Endothelial cell of umbilical vein (primary cell): ENCODE measurements around the gene USP47. TPM values are rescaled to one million over a fixed set of nuclear protein-coding genes. Genes with fewer than 3 reads are reported as not detected.

Source experiments
- BruUV-seq: library from RNA; stranded (reverse); fragments of 400-500 nt; replicated peaks from 2 replicates; lab custom pipeline; 2021; lab: Mats Ljungman, UMichigan
- CTCF ChIA-PET: fragments of 300-600, 350-600 bp; sonication (Branson Sonifier 250); formaldehyde crosslinking; loops from one replicate; lab custom pipeline; 2021; ENCODE audit warnings: antibody characterized with exemption, inconsistent platforms; lab: Charles Lee
- POLR2A ChIA-PET: fragments of 300-600, 350-600 bp; sonication (Branson Sonifier 250); formaldehyde crosslinking; loops from one replicate; lab custom pipeline; 2021; ENCODE audit warnings: antibody characterized with exemption, inconsistent platforms; lab: Charles Lee
- DNase-seq: peaks from one replicate; pipeline ENCODE4 v3.0.0-alpha.2; 2011; ENCODE audit warnings: low read depth, low spot score
- FAIRE-seq: peaks from 2 replicates; lab custom pipeline; 2011; peaks lifted over from hg19 to GRCh38; lab: Jason Lieb, UNC
- H2AFZ ChIP-seq: 2 replicates; pipeline ENCODE4 v1.6.0; 2012; ENCODE audit warnings: low read depth, low read length, control low read depth, inconsistent platforms
- H3K27ac ChIP-seq: 2 replicates; pipeline ENCODE4 v1.5.1; 2011; ENCODE audit warnings: low read depth, mild to moderate bottlenecking, control low read depth, low read length, moderate library complexity; ENCODE audit not compliant: insufficient read depth
- H3K27me3 ChIP-seq, 2 experiments: 2 replicates each; pipeline versions ENCODE4 v1.6.0 to v1.6.1; 2011; ENCODE audit warnings: low read length in 2 of 2, mixed read lengths in 1 of 2; ENCODE audit not compliant: control insufficient read depth in 2 of 2, insufficient read depth in 2 of 2
- H3K36me3 ChIP-seq, 2 experiments: 2 replicates in 1 of 2; 3 replicates in 1 of 2; pipeline ENCODE4 v1.5.1; 2011; ENCODE audit warnings: low read length in 2 of 2, mild to moderate bottlenecking in 1 of 2, moderate library complexity in 1 of 2; ENCODE audit not compliant: control insufficient read depth in 2 of 2, insufficient read depth in 2 of 2; ENCODE audit errors: extremely low read depth in 1 of 2
- H3K4me1 ChIP-seq: 3 replicates; pipeline ENCODE4 v1.5.1; 2011; ENCODE audit warnings: mild to moderate bottlenecking, low read length; ENCODE audit not compliant: control insufficient read depth, insufficient read depth; ENCODE audit errors: extremely low read depth
- H3K4me2 ChIP-seq: 2 replicates; pipeline ENCODE4 v1.6.1; 2011; ENCODE audit warnings: low read length, control low read depth, mixed read lengths; ENCODE audit not compliant: insufficient read depth
- H3K4me3 ChIP-seq, 3 experiments: fragments of 200-600 bp in 1 of 3; sonication (generic), shearing (Covaris generic) in 1 of 3; replicated peaks in 1 of 3; 2 replicates each; pipeline ENCODE4 v1.5.1; 2011 to 2016; ENCODE audit warnings: control low read depth in 3 of 3, low read length in 3 of 3, mild to moderate bottlenecking in 2 of 3, inconsistent platforms in 1 of 3, low read depth in 1 of 3, moderate library complexity in 1 of 3; ENCODE audit not compliant: insufficient read depth in 1 of 3
- H3K79me2 ChIP-seq: 2 replicates; pipeline ENCODE4 v1.6.0; 2012; ENCODE audit warnings: low read length, inconsistent platforms; ENCODE audit not compliant: control insufficient read depth, insufficient read depth
- H3K9ac ChIP-seq: replicated peaks from 2 replicates; pipeline ENCODE3; 2011; ENCODE audit warnings: low read length, control low read depth; ENCODE audit not compliant: insufficient read depth; ENCODE audit errors: extremely low read depth
- H3K9me1 ChIP-seq: replicated peaks from 3 replicates; pipeline ENCODE4 v1.6.0; 2011; ENCODE audit warnings: mild to moderate bottlenecking, low read length; ENCODE audit not compliant: control insufficient read depth, insufficient read depth; ENCODE audit errors: extremely low read depth
- H3K9me3 ChIP-seq: replicated peaks from 2 replicates; pipeline ENCODE4 v1.5.1; 2012; ENCODE audit warnings: low read length, inconsistent platforms; ENCODE audit not compliant: control insufficient read depth, insufficient read depth
- H4K20me1 ChIP-seq: replicated peaks from 2 replicates; pipeline ENCODE3; 2011; ENCODE audit warnings: mild to moderate bottlenecking, low read length; ENCODE audit not compliant: control insufficient read depth, insufficient read depth; ENCODE audit errors: extremely low read depth
- EZH2 ChIP-seq: IDR thresholded peaks from 2 replicates; pipeline ENCODE4 v1.6.1; 2012; ENCODE audit warnings: borderline replicate concordance, low read depth, mild to moderate bottlenecking, moderate library complexity, low read length, inconsistent platforms; ENCODE audit not compliant: severe bottlenecking
- FOS ChIP-seq: IDR thresholded peaks from 2 replicates; pipeline ENCODE4 v1.6.1; 2011; ENCODE audit warnings: mild to moderate bottlenecking, low read length, moderate library complexity, borderline replicate concordance; ENCODE audit not compliant: insufficient read depth
- GATA2 ChIP-seq: IDR thresholded peaks from 2 replicates; pipeline ENCODE4 v1.7.0; 2011; ENCODE audit warnings: low read depth, mild to moderate bottlenecking, moderate library complexity, mixed read lengths, low read length; ENCODE audit not compliant: insufficient read length, insufficient read depth
- POLR2A ChIP-seq: IDR thresholded peaks from 2 replicates; pipeline ENCODE4 v1.6.1; 2012; ENCODE audit warnings: low read depth, mild to moderate bottlenecking, control low read depth, low read length
- dilution Hi-C: fragments of 300-500 bp; cut with MboI; formaldehyde crosslinking; loops from one replicate; pipeline ENCODE4 v1.15.0; 2019; ENCODE audit warnings: low sequenced_read_pairs; ENCODE audit not compliant: extremely low pct_ligation_motif_present
- intact Hi-C: fragments of 100-400 bp; cut with micrococcal nuclease; formaldehyde crosslinking; loops from one replicate; pipeline ENCODE4 v1.10.0; 2022
- polyA plus RNA-seq, 4 experiments: library from polyadenylated mRNA; depleted of rRNA in 3 of 4; stranded (reverse) in 3 of 4; unstranded in 1 of 4; fragments of >200 nt; gene quantifications; 2 replicates each; pipeline versions ENCODE4 v1.2.1 to v1.2.3, GENCODE V29; 2011 to 2012; ENCODE audit warnings: missing spikeins in 1 of 4
- total RNA-seq: library from RNA; stranded (reverse); gene quantifications from 2 replicates; pipeline ENCODE4 v1.2.3, GENCODE V29; 2021
- TF ChIP-seq, protein P1 (sequence below): IDR thresholded peaks from 2 replicates; pipeline ENCODE4 v1.6.1; 2011; ENCODE audit not compliant: insufficient read depth, insufficient read length
- TF ChIP-seq, protein P2 (sequence below), 2 donors: IDR thresholded peaks; 1 replicate in 1 of 2; 2 replicates in 1 of 2; pipeline ENCODE4 v1.5.1; 2011; ENCODE audit warnings: low read length in 2 of 2, mild to moderate bottlenecking in 2 of 2, moderate library complexity in 2 of 2, control low read depth in 1 of 2, inconsistent platforms in 1 of 2, low read depth in 1 of 2; ENCODE audit not compliant: insufficient read depth in 1 of 2; ENCODE audit errors: extremely low read depth in 1 of 2

The USP47 gene
- total and polyA plus RNA-seq, 2 donors (not counting 3 experiments of a cell fraction or from before 2014, with no cell fraction given): 7.8 to 38.0 TPM

GRCh38 chr11:11845071-11845470 is 3.3 kb downstream of the USP47 start:
- Histone ChIP-seq H3K4me2 (no peak overlapping the region), H3K27me3 (no peaks in the 10 kb centered on the region), H3K4me3 (no peak overlapping the region), H3K27ac (no peak overlapping the region), H2AFZ (no peak overlapping the region), H3K79me2 (peaks cover 79% of the 10 kb centered on the region), H4K20me1 (no peaks in the 10 kb centered on the region), H3K36me3 (no peaks in the 10 kb centered on the region), H3K9me3 (no peaks in the 10 kb centered on the region), H3K9me1 (no peaks in the 10 kb centered on the region), H3K4me1 (peaks cover 24% of the 10 kb centered on the region), H3K9ac (no peak overlapping the region)
- no TSS peak for BruUV-seq
- intact Hi-C loops (no loop called here), dilution Hi-C loops (no loop called here)
- ChIA-PET POLR2A (no interaction called here), CTCF (interaction anchor here (1.0 to 1.3 kb wide), 2 partner anchors 14 to 58 kb away, joined by 3 read pairs; no protein-coding TSS in a partner anchor)
- DNase-seq: no peak
- TF ChIP-seq FOS (no peak), GATA2 (no peak)
- TF ChIP-seq, protein P1, sequence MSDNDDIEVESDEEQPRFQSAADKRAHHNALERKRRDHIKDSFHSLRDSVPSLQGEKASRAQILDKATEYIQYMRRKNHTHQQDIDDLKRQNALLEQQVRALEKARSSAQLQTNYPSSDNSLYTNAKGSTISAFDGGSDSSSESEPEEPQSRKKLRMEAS: no peak
- FAIRE-seq: no peak

- Histone ChIP-seq H3K9me3 (no peaks in the 10 kb centered on the region), H4K20me1 (peaks cover 2% of the 10 kb centered on the region), H3K27ac (no peak overlapping the region), H3K4me2 (no peak overlapping the region), H3K79me2 (peaks cover 82% of the 10 kb centered on the region), H3K36me3 (no peaks in the 10 kb centered on the region), H3K4me3 (no peak overlapping the region), H2AFZ (no peak overlapping the region), H3K9me1 (no peaks in the 10 kb centered on the region), H3K27me3 (no peaks in the 10 kb centered on the region), H3K9ac (no peak overlapping the region), H3K4me1 (peaks cover 24% of the 10 kb centered on the region)
- intact Hi-C loops: no loop called here
- dilution Hi-C loops: no loop called here
- ChIA-PET POLR2A (no interaction called here), CTCF (interaction anchor here (1.0 to 1.3 kb wide), 2 partner anchors 14 to 58 kb away, joined by 3 read pairs; no protein-coding TSS in a partner anchor)
- DNase-seq (no peak), FAIRE-seq (no peak)
- BruUV-seq: no TSS peak
- TF ChIP-seq POLR2A (no peak), EZH2 (no peak)
- TF ChIP-seq, protein P1: no peak
- TF ChIP-seq, protein P2, sequence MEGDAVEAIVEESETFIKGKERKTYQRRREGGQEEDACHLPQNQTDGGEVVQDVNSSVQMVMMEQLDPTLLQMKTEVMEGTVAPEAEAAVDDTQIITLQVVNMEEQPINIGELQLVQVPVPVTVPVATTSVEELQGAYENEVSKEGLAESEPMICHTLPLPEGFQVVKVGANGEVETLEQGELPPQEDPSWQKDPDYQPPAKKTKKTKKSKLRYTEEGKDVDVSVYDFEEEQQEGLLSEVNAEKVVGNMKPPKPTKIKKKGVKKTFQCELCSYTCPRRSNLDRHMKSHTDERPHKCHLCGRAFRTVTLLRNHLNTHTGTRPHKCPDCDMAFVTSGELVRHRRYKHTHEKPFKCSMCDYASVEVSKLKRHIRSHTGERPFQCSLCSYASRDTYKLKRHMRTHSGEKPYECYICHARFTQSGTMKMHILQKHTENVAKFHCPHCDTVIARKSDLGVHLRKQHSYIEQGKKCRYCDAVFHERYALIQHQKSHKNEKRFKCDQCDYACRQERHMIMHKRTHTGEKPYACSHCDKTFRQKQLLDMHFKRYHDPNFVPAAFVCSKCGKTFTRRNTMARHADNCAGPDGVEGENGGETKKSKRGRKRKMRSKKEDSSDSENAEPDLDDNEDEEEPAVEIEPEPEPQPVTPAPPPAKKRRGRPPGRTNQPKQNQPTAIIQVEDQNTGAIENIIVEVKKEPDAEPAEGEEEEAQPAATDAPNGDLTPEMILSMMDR (IDR thresholded peaks at IDR 0.05; ENCODE audit: extremely low read depth in 1 of 2, insufficient read depth in 1 of 2, low read depth in 1 of 2, low read length in 2 of 2): no peak
These were observed 3.8 kb downstream of the USP47 start for GRCh38 chr11:11845551-11845950.
